CD4-positive, alpha-beta T cell treated with Interleukin-6 at 100 ng/mL for 8 hours (primary cell): ENCODE measurements around the gene HSD17B4.
A peak's percentile ranks its signal among the peaks of the same experiment; 100 is the strongest.
"Not testable (repeated sequence)": the region's sequence is repeated elsewhere in the genome, so short reads cannot be mapped to it uniquely, and the experiment has no call there.

ENCODE experiments used
- DNase-seq: peaks from one replicate; pipeline ENCODE4 v3.0.0-alpha.2; 2020; ENCODE audit warnings: mixed read lengths, low spot score

Gene HSD17B4

GRCh38 chr5:119452373-119453039, at the start of gene HSD17B4:
TSS of gene HSD17B4 (plus strand) at chr5:119452497. CDS start at chr5:119452576, 79 bp downstream.
- peak; percentile 77 for DNase-seq

GRCh38 chr5:119402555-119402954, 49.7 kb upstream of the HSD17B4 start:
- no peak for DNase-seq

- no peak for DNase-seq
Observed at GRCh38 chr5:119404033-119404432, 48.3 kb upstream of the HSD17B4 start.

- DNase-seq, result no peak
Observed at GRCh38 chr5:119405419-119405818, 46.9 kb upstream of the HSD17B4 start.

GRCh38 chr5:119406551-119407110, 45.7 kb upstream of the HSD17B4 start:
- no peak for DNase-seq

GRCh38 chr5:119409235-119409815, 43.0 kb upstream of the HSD17B4 start:
- peak; percentile 17 for DNase-seq

- no peak for DNase-seq
Observed at GRCh38 chr5:119410448-119411159, 41.7 kb upstream of the HSD17B4 start.

- peak; percentile 70 for DNase-seq
Observed at GRCh38 chr5:119411361-119412278, 40.7 kb upstream of the HSD17B4 start.

GRCh38 chr5:119412279-119413227, 39.7 kb upstream of the HSD17B4 start:
- no peak for DNase-seq

- not testable (repeated sequence) for DNase-seq
Observed at GRCh38 chr5:119414124-119414734, 38.1 kb upstream of the HSD17B4 start.

GRCh38 chr5:119417891-119418605, 34.2 kb upstream of the HSD17B4 start:
- DNase-seq, result no peak

GRCh38 chr5:119418606-119419100, 33.6 kb upstream of the HSD17B4 start:
- no peak for DNase-seq

GRCh38 chr5:119420169-119420568, 32.1 kb upstream of the HSD17B4 start:
- DNase-seq, result no peak

GRCh38 chr5:119426057-119426456, 26.2 kb upstream of the HSD17B4 start:
- no peak for DNase-seq

GRCh38 chr5:119427060-119427459, 25.2 kb upstream of the HSD17B4 start:
- no peak for DNase-seq

GRCh38 chr5:119427596-119427995, 24.7 kb upstream of the HSD17B4 start:
- not testable (repeated sequence) for DNase-seq

- not testable (repeated sequence) for DNase-seq
Observed at GRCh38 chr5:119428166-119428565, 24.1 kb upstream of the HSD17B4 start.

GRCh38 chr5:119428574-119428973, 23.7 kb upstream of the HSD17B4 start:
- not testable (repeated sequence) for DNase-seq

- not testable (repeated sequence) for DNase-seq
Observed at GRCh38 chr5:119432674-119433237, 19.5 kb upstream of the HSD17B4 start.
